Endodermal cell (in vitro differentiated cells): Measurements from ENCODE around the gene PURB. TPM values are rescaled to one million over a fixed set of nuclear protein-coding genes. Genes with fewer than 3 reads are reported as not detected.
"Not testable (repeated sequence)": the region's sequence is repeated elsewhere in the genome, so short reads cannot be mapped to it uniquely, and the experiment has no call there.

Experiments used
- DNase-seq: peaks from one replicate; pipeline ENCODE4 v3.0.0-alpha.2; 2017
- H3K27ac ChIP-seq: 2 replicates; pipeline ENCODE4 v1.5.1; 2013; ENCODE audit warnings: mild to moderate bottlenecking, low read depth, low read length, moderate library complexity
- H3K27me3 ChIP-seq: 2 replicates; pipeline ENCODE4 v1.6.1; 2013; ENCODE audit warnings: mild to moderate bottlenecking, low read length, moderate library complexity; ENCODE audit not compliant: insufficient read depth, control insufficient read depth, poor library complexity, severe bottlenecking
- H3K36me3 ChIP-seq: 2 replicates; pipeline ENCODE4 v1.7.0; 2013; ENCODE audit warnings: mild to moderate bottlenecking, low read length, moderate library complexity; ENCODE audit not compliant: control insufficient read depth, insufficient read depth
- H3K4me1 ChIP-seq: one replicate; pipeline ENCODE4 v1.7.0; 2013; ENCODE audit warnings: low read length; ENCODE audit not compliant: control insufficient read depth, insufficient read depth
- H3K4me3 ChIP-seq: 2 replicates; pipeline ENCODE4 v1.5.1; 2013; ENCODE audit warnings: mild to moderate bottlenecking, low read length, moderate library complexity
- H3K9ac ChIP-seq: 2 replicates; pipeline ENCODE4 v1.6.1; 2013; ENCODE audit warnings: mild to moderate bottlenecking, low read length, moderate library complexity; ENCODE audit not compliant: poor library complexity, severe bottlenecking; ENCODE audit errors: extremely low read depth
- H3K9me3 ChIP-seq: 2 replicates; pipeline ENCODE4 v1.6.1; 2013; ENCODE audit warnings: mild to moderate bottlenecking, low read length, moderate library complexity; ENCODE audit not compliant: control insufficient read depth
- H3K27ac Mint-ChIP-seq: 2 replicates; pipeline ENCODE4 v1.8.0; 2020; ENCODE audit warnings: mixed read lengths
- H3K27me3 Mint-ChIP-seq: 2 replicates; pipeline ENCODE4 v1.8.0; 2021; ENCODE audit warnings: mild to moderate bottlenecking, mixed read lengths; ENCODE audit not compliant: insufficient read depth
- H3K36me3 Mint-ChIP-seq: 2 replicates; pipeline ENCODE4 v1.8.0; 2020; ENCODE audit warnings: low read depth, mixed read lengths
- H3K4me1 Mint-ChIP-seq: 2 replicates; pipeline ENCODE4 v1.8.0; 2020; ENCODE audit warnings: mixed read lengths
- H3K4me3 Mint-ChIP-seq: 2 replicates; pipeline ENCODE4 v1.8.0; 2020; ENCODE audit warnings: mild to moderate bottlenecking, moderate library complexity, mixed read lengths
- H3K9me3 Mint-ChIP-seq: 2 replicates; pipeline ENCODE4 v1.8.0; 2020; ENCODE audit warnings: mild to moderate bottlenecking, mixed read lengths
- CTCF ChIP-seq: fragments of 200-600 bp; sonication (generic); conservative IDR thresholded peaks from 2 replicates; pipeline ENCODE4 v1.5.0; 2021; ENCODE audit warnings: antibody characterized with exemption, mild to moderate bottlenecking
- WGBS, 2 experiments: methylation state at CpG; one replicate each; pipeline versions ENCODE4 v1.1.5 to v1.1.7; 2013; ENCODE audit warnings: missing lambda C conversion rate in 2 of 2, mixed read lengths in 1 of 2; ENCODE audit not compliant: insufficient coverage in 1 of 2, insufficient read length in 1 of 2; 5-methylcytosine and 5-hydroxymethylcytosine counted together
- long read RNA-seq, 4 experiments: library from polyadenylated mRNA in 2 of 4; library from RNA in 1 of 4; library from capped mRNA in 1 of 4; stranded (forward) in 3 of 4; unstranded in 1 of 4; transcript quantifications; one replicate each; pipeline ENCODE4 v2.0.0, GENCODE V29; 2020 to 2021; ENCODE audit warnings: inconsistent platforms in 1 of 4
- polyA plus RNA-seq, 2 experiments: library from polyadenylated mRNA; stranded (reverse); fragments of 50-300 nt; gene quantifications; one replicate each; pipeline ENCODE4 v1.2.3, GENCODE V29; 2013
- total RNA-seq, 2 donors: library from RNA; stranded (reverse); fragmentation: NEBNext Ultra II Directional in 1 of 2; extraction: Animal tissue kit (Norgen Biotek cat#: 25700) in 1 of 2; gene quantifications; 2 replicates in 1 of 2; 3 replicates in 1 of 2; pipeline ENCODE4 v1.2.1, GENCODE V29; 2021

PURB gene
- 10 to 100 TPM; 24.7 to 29.8 TPM for total RNA-seq
- 19.3 TPM for polyA plus RNA-seq (2013, experiment 1 of 2)
- polyA plus RNA-seq (2013, experiment 2 of 2) = 19.5 TPM
- long read RNA-seq, experiment 1, full-length matches to known transcripts = 15 of 15 reads
- long read RNA-seq, experiment 1, partial matches to known transcripts = 0 of 15 reads
- long read RNA-seq, experiment 1, other reads (novel, unspliced or antisense) = 0 of 15 reads
- long read RNA-seq, experiment 2, full-length matches to known transcripts = 32 of 32 reads
- long read RNA-seq, experiment 2, partial matches to known transcripts = 0 of 32 reads
- long read RNA-seq, experiment 2, other reads (novel, unspliced or antisense) = 0 of 32 reads
- long read RNA-seq, experiment 3, full-length matches to known transcripts = 1 of 1 reads
- long read RNA-seq, experiment 3, partial matches to known transcripts = 0 of 1 reads
- long read RNA-seq, experiment 3, other reads (novel, unspliced or antisense) = 0 of 1 reads
- long read RNA-seq, experiment 4, full-length matches to known transcripts = 6 of 6 reads
- long read RNA-seq, experiment 4, partial matches to known transcripts = 0 of 6 reads
- long read RNA-seq, experiment 4, other reads (novel, unspliced or antisense) = 0 of 6 reads

GRCh38 chr7:44885394-44886317, at the start of gene PURB:
Gene PURB (minus strand): TSS chr7:44885530. CDS start chr7:44885348, 182 bp downstream.
- Histone ChIP-seq H3K27me3 (no peaks in the 10 kb centered on the region), H3K9me3 (no peaks in the 10 kb centered on the region), H3K9ac (peak within 1 kb of the TSS; percentile 97), H3K4me3 (peak within 1 kb of the TSS; percentile 94), H3K36me3 (peaks cover 32% of the 10 kb centered on the region), H3K27ac (peak within 1 kb of the TSS; percentile 94), H3K4me1 (peaks cover 6% of the 10 kb centered on the region)
- peak within 1 kb of the TSS; percentile 99 for H3K27ac Mint-ChIP-seq
- peaks cover 27% of the 10 kb centered on the region for H3K4me1 Mint-ChIP-seq
- DNase-seq = peak; percentile 96
- peaks cover 4% of the 10 kb centered on the region for H3K9me3 Mint-ChIP-seq
- no peak for TF ChIP-seq CTCF
- peaks cover 13% of the 10 kb centered on the region for H3K27me3 Mint-ChIP-seq
- peaks cover 23% of the 10 kb centered on the region for H3K36me3 Mint-ChIP-seq
- WGBS, 2 experiments = 1 to 2% methylated on average over 23 to 72 of the region's 72 CpGs
- H3K4me3 Mint-ChIP-seq = peak within 1 kb of the TSS; percentile 91

- no peaks in the 10 kb centered on the region for H3K9me3 ChIP-seq
- H3K4me1 ChIP-seq = no peaks in the 10 kb centered on the region
- 38% methylated on average over 1 of the region's 1 CpG; no CpG with 5 or more reads in 1 of the 2 experiments for WGBS, 2 experiments
- no peak overlapping the region for H3K27ac ChIP-seq
- TF ChIP-seq CTCF = no peak
- no peaks in the 10 kb centered on the region for H3K27me3 ChIP-seq
- DNase-seq = peak; percentile 54
- Mint-ChIP-seq H3K9me3 (no peaks in the 10 kb centered on the region), H3K27me3 (peaks cover 6% of the 10 kb centered on the region), H3K4me1 (peaks cover 4% of the 10 kb centered on the region), H3K27ac (no peak overlapping the region), H3K36me3 (no peaks in the 10 kb centered on the region), H3K4me3 (no peak overlapping the region)
- no peak overlapping the region for H3K9ac ChIP-seq
- no peak overlapping the region for H3K4me3 ChIP-seq
- no peaks in the 10 kb centered on the region for H3K36me3 ChIP-seq
These were observed 49.7 kb upstream of the PURB start for GRCh38 chr7:44935016-44935415.

GRCh38 chr7:44934510-44934909, 49.2 kb upstream of the PURB start:
- H3K4me1 ChIP-seq, H3K27me3 ChIP-seq, H3K27me3 Mint-ChIP-seq, H3K36me3 Mint-ChIP-seq, H3K9ac ChIP-seq, DNase-seq, H3K27ac ChIP-seq, H3K27ac Mint-ChIP-seq, H3K4me3 Mint-ChIP-seq, H3K4me1 Mint-ChIP-seq, H3K9me3 Mint-ChIP-seq, H3K9me3 ChIP-seq, H3K4me3 ChIP-seq, H3K36me3 ChIP-seq: not testable (repeated sequence)
- WGBS, 2 experiments = 93 to 100% methylated on average over 2 to 5 of the region's 5 CpGs
